ENCODE measurements around the gene PDCL3.

Gene PDCL3

DNA sequence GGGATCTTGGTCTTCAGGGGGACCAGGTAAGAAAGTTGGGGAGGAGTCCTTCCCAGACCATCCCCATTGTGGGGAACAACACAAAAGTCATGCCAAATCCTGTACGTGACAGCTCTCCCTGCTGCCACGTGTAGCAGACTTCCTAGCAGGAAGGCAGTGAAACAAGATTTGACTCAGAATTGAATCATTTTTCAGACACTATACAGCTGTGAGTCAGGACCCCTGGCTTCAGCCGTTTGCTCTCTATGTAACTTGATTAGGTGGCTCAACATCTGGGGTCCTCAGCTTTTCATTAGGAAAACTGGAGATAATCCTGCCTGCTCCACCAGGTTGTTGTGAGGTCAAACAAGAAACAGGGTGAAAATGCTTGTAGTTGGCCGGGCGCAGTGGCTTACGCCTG, 32.9 kb upstream of the PDCL3 start:
- Histone ChIP-seq H3K27me3 (ENCODE audit: control insufficient read depth in 2 of 2, insufficient read depth in 2 of 2, low read length in 2 of 2) (no peaks in the 10 kb centered on the region), H3K36me3 (ENCODE audit: control insufficient read depth in 2 of 2, insufficient read depth in 2 of 2, low read length in 2 of 2) (no peaks in the 10 kb centered on the region), H3K4me1 (ENCODE audit: control insufficient read depth in 2 of 2, insufficient read depth in 2 of 2, low read length in 2 of 2) (no peaks in the 10 kb centered on the region), H3K9ac (ENCODE audit: low read depth in 1 of 2, low read length in 2 of 2) (no peak overlapping the region), H3K9me3 (ENCODE audit: control insufficient read depth in 2 of 2, low read length in 2 of 2) (no peaks in the 10 kb centered on the region), H3K27ac (ENCODE audit: low read depth in 2 of 2, low read length in 2 of 2) (no peak overlapping the region), H3K4me3 (ENCODE audit: low read length in 2 of 2) (no peak overlapping the region)

- H3K36me3 ChIP-seq (ENCODE audit: control insufficient read depth in 2 of 2, insufficient read depth in 2 of 2, low read length in 2 of 2), result no peaks in the 10 kb centered on the region
- no peaks in the 10 kb centered on the region for H3K27me3 ChIP-seq (ENCODE audit: control insufficient read depth in 2 of 2, insufficient read depth in 2 of 2, low read length in 2 of 2)
- H3K9me3 ChIP-seq (ENCODE audit: control insufficient read depth in 2 of 2, low read length in 2 of 2), result no peaks in the 10 kb centered on the region
- H3K9ac ChIP-seq (ENCODE audit: low read depth in 1 of 2, low read length in 2 of 2), result no peak overlapping the region
- H3K27ac ChIP-seq (ENCODE audit: low read depth in 2 of 2, low read length in 2 of 2), result no peak overlapping the region
- H3K4me1 ChIP-seq (ENCODE audit: control insufficient read depth in 2 of 2, insufficient read depth in 2 of 2, low read length in 2 of 2), result no peaks in the 10 kb centered on the region
- H3K4me3 ChIP-seq (ENCODE audit: low read length in 2 of 2), result no peak overlapping the region
These were observed 26.9 kb upstream of the PDCL3 start for GRCh38 chr2:100535855-100536254.

GRCh38 chr2:100537918-100538317, 24.9 kb upstream of the PDCL3 start:
- no peaks in the 10 kb centered on the region for H3K9me3 ChIP-seq (ENCODE audit: control insufficient read depth in 2 of 2, low read length in 2 of 2)
- H3K36me3 ChIP-seq (ENCODE audit: control insufficient read depth in 2 of 2, insufficient read depth in 2 of 2, low read length in 2 of 2), result no peaks in the 10 kb centered on the region
- H3K27ac ChIP-seq (ENCODE audit: low read depth in 2 of 2, low read length in 2 of 2), result no peak overlapping the region
- no peak overlapping the region for H3K9ac ChIP-seq (ENCODE audit: low read depth in 1 of 2, low read length in 2 of 2)
- H3K27me3 ChIP-seq (ENCODE audit: control insufficient read depth in 2 of 2, insufficient read depth in 2 of 2, low read length in 2 of 2), result no peaks in the 10 kb centered on the region
- H3K4me3 ChIP-seq (ENCODE audit: low read length in 2 of 2), result no peak overlapping the region
- no peaks in the 10 kb centered on the region for H3K4me1 ChIP-seq (ENCODE audit: control insufficient read depth in 2 of 2, insufficient read depth in 2 of 2, low read length in 2 of 2)

DNA sequence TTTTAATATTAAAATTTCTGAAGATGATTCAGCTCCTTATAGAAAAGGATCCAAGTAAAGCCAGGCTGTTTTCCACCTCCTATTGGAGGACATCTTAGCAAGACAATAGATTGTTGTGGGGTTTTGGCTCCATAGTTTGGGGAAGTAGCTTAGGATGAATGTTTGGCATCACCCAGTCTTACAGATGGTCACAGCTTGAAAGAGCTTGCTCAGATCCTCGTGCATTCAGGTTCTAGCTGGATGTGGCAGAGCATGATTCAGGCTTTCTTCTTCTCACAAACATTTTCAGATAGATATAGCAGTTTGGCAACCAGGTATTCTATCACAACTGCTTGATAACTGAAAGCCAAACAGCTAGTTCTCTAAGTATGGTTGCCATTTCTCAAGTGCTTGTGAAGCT, 23.6 kb upstream of the PDCL3 start:
- H3K4me1 ChIP-seq (ENCODE audit: control insufficient read depth in 2 of 2, insufficient read depth in 2 of 2, low read length in 2 of 2), result no peaks in the 10 kb centered on the region
- no peaks in the 10 kb centered on the region for H3K36me3 ChIP-seq (ENCODE audit: control insufficient read depth in 2 of 2, insufficient read depth in 2 of 2, low read length in 2 of 2)
- H3K27me3 ChIP-seq (ENCODE audit: control insufficient read depth in 2 of 2, insufficient read depth in 2 of 2, low read length in 2 of 2), result no peaks in the 10 kb centered on the region
- no peak overlapping the region for H3K9ac ChIP-seq (ENCODE audit: low read depth in 1 of 2, low read length in 2 of 2)
- no peak overlapping the region for H3K4me3 ChIP-seq (ENCODE audit: low read length in 2 of 2)
- H3K9me3 ChIP-seq (ENCODE audit: control insufficient read depth in 2 of 2, low read length in 2 of 2), result no peaks in the 10 kb centered on the region
- H3K27ac ChIP-seq (ENCODE audit: low read depth in 2 of 2, low read length in 2 of 2), result no peak overlapping the region

DNA sequence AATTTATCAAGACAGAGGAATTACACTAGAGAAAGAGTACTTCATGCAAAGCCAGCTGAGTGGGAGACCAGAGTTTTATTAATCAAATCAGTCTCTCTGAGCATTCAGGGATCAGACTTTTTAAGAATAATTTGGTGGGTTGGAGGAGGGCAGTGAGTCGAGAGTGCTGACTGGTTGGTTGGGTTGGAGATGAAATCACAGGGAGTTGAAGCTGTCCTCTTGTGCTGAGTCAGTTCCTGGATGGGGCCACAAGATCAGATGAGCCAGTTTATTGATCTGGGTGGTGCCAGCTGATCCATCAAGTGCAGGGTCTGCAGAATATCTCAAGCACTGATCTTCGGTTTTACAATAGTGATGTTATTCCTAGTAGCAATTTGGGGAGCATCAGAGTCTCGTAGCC, 21.4 kb upstream of the PDCL3 start:
- H3K27me3 ChIP-seq (ENCODE audit: control insufficient read depth in 2 of 2, insufficient read depth in 2 of 2, low read length in 2 of 2), result no peaks in the 10 kb centered on the region
- no peak overlapping the region for H3K4me3 ChIP-seq (ENCODE audit: low read length in 2 of 2)
- H3K9ac ChIP-seq (ENCODE audit: low read depth in 1 of 2, low read length in 2 of 2), result no peak overlapping the region
- no peak overlapping the region for H3K27ac ChIP-seq (ENCODE audit: low read depth in 2 of 2, low read length in 2 of 2)
- H3K4me1 ChIP-seq (ENCODE audit: control insufficient read depth in 2 of 2, insufficient read depth in 2 of 2, low read length in 2 of 2), result no peaks in the 10 kb centered on the region
- no peaks in the 10 kb centered on the region for H3K36me3 ChIP-seq (ENCODE audit: control insufficient read depth in 2 of 2, insufficient read depth in 2 of 2, low read length in 2 of 2)
- H3K9me3 ChIP-seq (ENCODE audit: control insufficient read depth in 2 of 2, low read length in 2 of 2), result no peaks in the 10 kb centered on the region

GRCh38 chr2:100542418-100542817, 20.4 kb upstream of the PDCL3 start:
- Histone ChIP-seq H3K4me1 (ENCODE audit: control insufficient read depth in 2 of 2, insufficient read depth in 2 of 2, low read length in 2 of 2) (no peaks in the 10 kb centered on the region), H3K9me3 (ENCODE audit: control insufficient read depth in 2 of 2, low read length in 2 of 2) (no peaks in the 10 kb centered on the region), H3K27me3 (ENCODE audit: control insufficient read depth in 2 of 2, insufficient read depth in 2 of 2, low read length in 2 of 2) (no peaks in the 10 kb centered on the region), H3K36me3 (ENCODE audit: control insufficient read depth in 2 of 2, insufficient read depth in 2 of 2, low read length in 2 of 2) (no peaks in the 10 kb centered on the region), H3K4me3 (ENCODE audit: low read length in 2 of 2) (no peak overlapping the region), H3K27ac (ENCODE audit: low read depth in 2 of 2, low read length in 2 of 2) (no peak overlapping the region), H3K9ac (ENCODE audit: low read depth in 1 of 2, low read length in 2 of 2) (no peak overlapping the region)

GRCh38 chr2:100544911-100545596, 17.7 kb upstream of the PDCL3 start:
- Histone ChIP-seq H3K27ac (ENCODE audit: low read depth in 2 of 2, low read length in 2 of 2) (no peak overlapping the region), H3K4me1 (ENCODE audit: control insufficient read depth in 2 of 2, insufficient read depth in 2 of 2, low read length in 2 of 2) (no peaks in the 10 kb centered on the region), H3K9me3 (ENCODE audit: control insufficient read depth in 2 of 2, low read length in 2 of 2) (no peaks in the 10 kb centered on the region), H3K4me3 (ENCODE audit: low read length in 2 of 2) (no peak overlapping the region), H3K36me3 (ENCODE audit: control insufficient read depth in 2 of 2, insufficient read depth in 2 of 2, low read length in 2 of 2) (no peaks in the 10 kb centered on the region), H3K27me3 (ENCODE audit: control insufficient read depth in 2 of 2, insufficient read depth in 2 of 2, low read length in 2 of 2) (no peaks in the 10 kb centered on the region), H3K9ac (ENCODE audit: low read depth in 1 of 2, low read length in 2 of 2) (no peak overlapping the region)

DNA sequence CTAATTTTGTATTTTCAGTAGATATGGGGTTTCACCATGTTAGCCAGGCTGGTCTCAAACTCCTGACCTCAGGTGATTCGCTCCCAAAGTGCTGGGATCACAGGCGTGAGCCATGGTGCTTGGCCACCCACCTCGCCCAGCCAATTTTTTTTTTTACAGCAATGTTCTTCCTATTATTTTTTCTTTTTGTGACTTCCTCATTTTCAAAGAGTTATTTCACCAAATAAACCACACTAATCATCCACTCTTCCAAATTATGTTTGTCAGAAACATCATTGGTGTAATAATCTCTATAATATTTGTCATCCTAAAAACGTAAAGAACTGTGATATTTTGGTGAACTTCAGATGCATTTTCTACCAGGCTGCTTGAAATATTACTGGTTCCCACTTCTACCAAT, 16.3 kb upstream of the PDCL3 start:
- no peaks in the 10 kb centered on the region for H3K9me3 ChIP-seq (ENCODE audit: control insufficient read depth in 2 of 2, low read length in 2 of 2)
- H3K4me3 ChIP-seq (ENCODE audit: low read length in 2 of 2), result no peak overlapping the region
- H3K27ac ChIP-seq (ENCODE audit: low read depth in 2 of 2, low read length in 2 of 2), result no peak overlapping the region
- H3K36me3 ChIP-seq (ENCODE audit: control insufficient read depth in 2 of 2, insufficient read depth in 2 of 2, low read length in 2 of 2), result no peaks in the 10 kb centered on the region
- no peaks in the 10 kb centered on the region for H3K4me1 ChIP-seq (ENCODE audit: control insufficient read depth in 2 of 2, insufficient read depth in 2 of 2, low read length in 2 of 2)
- no peaks in the 10 kb centered on the region for H3K27me3 ChIP-seq (ENCODE audit: control insufficient read depth in 2 of 2, insufficient read depth in 2 of 2, low read length in 2 of 2)
- no peak overlapping the region for H3K9ac ChIP-seq (ENCODE audit: low read depth in 1 of 2, low read length in 2 of 2)

GRCh38 chr2:100548771-100549170, 14.0 kb upstream of the PDCL3 start:
- Histone ChIP-seq H3K27ac (ENCODE audit: low read depth in 2 of 2, low read length in 2 of 2) (no peak overlapping the region), H3K4me3 (ENCODE audit: low read length in 2 of 2) (no peak overlapping the region), H3K4me1 (ENCODE audit: control insufficient read depth in 2 of 2, insufficient read depth in 2 of 2, low read length in 2 of 2) (no peaks in the 10 kb centered on the region)

DNA sequence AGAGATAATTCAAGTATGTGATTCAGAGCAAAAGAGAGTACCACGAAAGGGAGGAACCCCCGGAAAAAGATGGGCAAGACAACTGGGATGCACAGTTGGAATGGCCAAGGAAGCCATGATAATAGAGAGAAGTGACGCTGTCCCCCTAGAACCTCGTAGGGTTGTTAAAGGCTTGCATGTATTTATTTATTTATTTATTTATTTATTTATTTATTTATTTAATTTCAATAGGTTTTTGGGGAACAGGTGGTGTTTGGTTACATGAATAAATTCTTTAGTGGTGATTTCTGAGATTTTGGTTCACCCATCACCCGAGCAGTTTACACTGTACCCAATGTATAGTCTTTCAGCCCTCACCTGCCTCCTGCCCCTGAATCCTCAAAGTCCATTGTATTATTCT, 11.5 kb upstream of the PDCL3 start:
- H3K27ac ChIP-seq (ENCODE audit: low read depth in 2 of 2, low read length in 2 of 2), result no peak overlapping the region

More at GRCh38 chr2:100548771-100549170, 14.0 kb upstream of the PDCL3 start:
- Histone ChIP-seq H3K36me3 (ENCODE audit: control insufficient read depth in 2 of 2, insufficient read depth in 2 of 2, low read length in 2 of 2) (no peaks in the 10 kb centered on the region), H3K9me3 (ENCODE audit: control insufficient read depth in 2 of 2, low read length in 2 of 2) (no peaks in the 10 kb centered on the region), H3K27me3 (ENCODE audit: control insufficient read depth in 2 of 2, insufficient read depth in 2 of 2, low read length in 2 of 2) (no peaks in the 10 kb centered on the region), H3K9ac (ENCODE audit: low read depth in 1 of 2, low read length in 2 of 2) (no peak overlapping the region)

More for the DNA sequence above, 11.5 kb upstream of the PDCL3 start:
- Histone ChIP-seq H3K4me1 (ENCODE audit: control insufficient read depth in 2 of 2, insufficient read depth in 2 of 2, low read length in 2 of 2) (no peaks in the 10 kb centered on the region), H3K4me3 (ENCODE audit: low read length in 2 of 2) (no peak overlapping the region), H3K9ac (ENCODE audit: low read depth in 1 of 2, low read length in 2 of 2) (no peak overlapping the region), H3K36me3 (ENCODE audit: control insufficient read depth in 2 of 2, insufficient read depth in 2 of 2, low read length in 2 of 2) (no peaks in the 10 kb centered on the region), H3K27me3 (ENCODE audit: control insufficient read depth in 2 of 2, insufficient read depth in 2 of 2, low read length in 2 of 2) (no peaks in the 10 kb centered on the region), H3K9me3 (ENCODE audit: control insufficient read depth in 2 of 2, low read length in 2 of 2) (no peaks in the 10 kb centered on the region)

Measured in mucosa of rectum (tissue), 2 donors.